ENCODE results near the gene MOSPD3. TPM values are rescaled to one million over a fixed set of nuclear protein-coding genes. Genes with fewer than 3 reads are reported as not detected.
A peak's percentile ranks its signal among the peaks of the same experiment; 100 is the strongest.

Gene MOSPD3
- total and polyA plus RNA-seq, 9 donors = 9.2 to 27.7 (median 24.4) TPM

GRCh38 chr7:100584683-100585510 lies 27.4 kb upstream of the MOSPD3 start:
- Histone ChIP-seq H3K4me3 (peak overlapping the region; percentile 80), H3K36me3 (no peaks in the 10 kb centered on the region), H3K9me3 (no peaks in the 10 kb centered on the region), H3K4me1 (ENCODE audit: insufficient read depth) (peaks cover 14% of the 10 kb centered on the region), H3K27ac (peak overlapping the region; percentile 65 to 86), H3K27me3 (no peaks in the 10 kb centered on the region)
- TF ChIP-seq POLR2A (IDR thresholded peaks at IDR 0.05) = no peak
- no peak for TF ChIP-seq EP300 (IDR thresholded peaks at IDR 0.05)
- TF ChIP-seq CTCF (IDR thresholded peaks at IDR 0.05) = no peak
- WGBS, 3 donors = 2 to 4% (median 3%) methylated on average over 20 of the region's 20 CpGs
- intact Hi-C loops (cut with DNase I) = loop anchor here in 1 of 4 donors (5.0 to 10.0 kb wide), 2 partner anchors 97 to 270 kb away; partner anchors contain the start of gene SLC12A9
- peak in 4 of 5 donors; percentile 69 to 79 (median 70) for DNase-seq

- Histone ChIP-seq H3K9me3 (no peaks in the 10 kb centered on the region), H3K36me3 (no peaks in the 10 kb centered on the region), H3K27me3 (no peaks in the 10 kb centered on the region), H3K4me3 (peak within 1 kb of the TSS; percentile 83), H3K27ac (peak within 1 kb of the TSS; percentile 65 to 86), H3K4me1 (ENCODE audit: insufficient read depth) (peaks cover 14% of the 10 kb centered on the region)
- no peak for DNase-seq
- 0 to 1% (median 0%) methylated on average over 54 to 61 of the region's 61 CpGs for whole genome bisulfite sequencing, 3 donors
- TF ChIP-seq POLR2A (IDR thresholded peaks at IDR 0.05) = peak; percentile 100
- TF ChIP-seq EP300 (IDR thresholded peaks at IDR 0.05) = no peak
- TF ChIP-seq CTCF (IDR thresholded peaks at IDR 0.05) = peak in 2 of 3 donors; percentile 29 to 41
- intact Hi-C loops (cut with DNase I) = loop anchor here in 2 of 4 donors (2.0 to 10.0 kb wide), 3 partner anchors 19 to 269 kb away; partner anchors contain the start of genes MOSPD3 (in 1 of the 2) and SLC12A9 (in 1 of the 2)
These were observed 26.7 kb upstream of the MOSPD3 start, which contains the start of gene LRCH4 for GRCh38 chr7:100585511-100586265. TSS of gene LRCH4 (minus strand) at chr7:100586129. CDS start at chr7:100586100, 29 bp downstream.

GRCh38 chr7:100586266-100587025 lies 25.9 kb upstream of the MOSPD3 start, which contains the start of gene FBXO24:
TSS of gene FBXO24 (plus strand) at chr7:100586328. CDS start at chr7:100586626, 298 bp downstream.
- Histone ChIP-seq H3K4me1 (ENCODE audit: insufficient read depth) (peaks cover 14% of the 10 kb centered on the region), H3K4me3 (peak within 1 kb of the TSS; percentile 83)
- 0% methylated on average over 47 to 53 of the region's 53 CpGs for WGBS, 3 donors

More at GRCh38 chr7:100586266-100587025, 25.9 kb upstream of the MOSPD3 start, which contains the start of gene FBXO24:
- TF ChIP-seq POLR2A (IDR thresholded peaks at IDR 0.05) (no peak), CTCF (IDR thresholded peaks at IDR 0.05) (no peak), EP300 (IDR thresholded peaks at IDR 0.05) (no peak)
- H3K9me3 ChIP-seq = no peaks in the 10 kb centered on the region
- no peaks in the 10 kb centered on the region for H3K36me3 ChIP-seq
- peak within 1 kb of the TSS; percentile 65 to 86 for H3K27ac ChIP-seq
- no peaks in the 10 kb centered on the region for H3K27me3 ChIP-seq
- intact Hi-C loops (cut with DNase I) = loop anchor here in 2 of 4 donors (2.0 to 10.0 kb wide), 3 partner anchors 18 to 268 kb away; partner anchors contain the start of genes MOSPD3 (in 1 of the 2) and SLC12A9 (in 1 of the 2)
- DNase-seq = peak; percentile 99 to 100 (median 99)
